ENCODE data around the gene POM121L2. TPM values are rescaled to one million over a fixed set of nuclear protein-coding genes. Genes with fewer than 3 reads are reported as not detected.

POM121L2 gene
- total and polyA plus RNA-seq, 4 donors, result not detected

GRCh38 chr6:27280540-27281000 lies 31.5 kb downstream of the POM121L2 start:
- H3K9ac ChIP-seq (ENCODE audit: low read depth in 1 of 2, low read length in 2 of 2), result no peak overlapping the region
- TF ChIP-seq CTCF (IDR thresholded peaks at IDR 0.05; ENCODE audit: low read depth, low read length, missing input control) (no peak), ZBTB33 (IDR thresholded peaks at IDR 0.05) (no peak), JUND (IDR thresholded peaks at IDR 0.05) (no peak), EGR1 (IDR thresholded peaks at IDR 0.05; ENCODE audit: low read depth in 2 of 2) (no peak), FOXA2 (IDR thresholded peaks at IDR 0.05) (no peak), TAF1 (conservative IDR thresholded peaks at IDR 0.05) (no peak), RAD21 (IDR thresholded peaks at IDR 0.05) (no peak)
- no peaks in the 10 kb centered on the region for H3K36me3 ChIP-seq (ENCODE audit: control insufficient read depth in 4 of 4, insufficient read depth in 3 of 4, low read depth in 1 of 4, low read length in 3 of 4)
- H3K4me1 ChIP-seq (ENCODE audit: control insufficient read depth in 4 of 4, insufficient read depth in 4 of 4, low read length in 3 of 4), result no peaks in the 10 kb centered on the region
- H3K9me3 ChIP-seq (ENCODE audit: control insufficient read depth in 4 of 4, low read length in 3 of 4), result peaks cover 3 to 32% (median 6%) of the 10 kb centered on the region in 4 donors
- DNase-seq (ENCODE audit: low spot score), result no peak
- H3K4me3 ChIP-seq (ENCODE audit: low read depth in 1 of 3, low read length in 3 of 3), result no peak overlapping the region
- 7% methylated on average over 9 of the region's 9 CpGs for WGBS
- no peak overlapping the region for H3K27ac ChIP-seq (ENCODE audit: low read depth in 1 of 2, low read length in 2 of 2)
- peaks cover 3 to 18% (median 17%) of the 10 kb centered on the region in 4 donors for H3K27me3 ChIP-seq (ENCODE audit: control insufficient read depth in 4 of 4, insufficient read depth in 4 of 4, low read length in 3 of 4)

- H3K27me3 ChIP-seq (ENCODE audit: control insufficient read depth in 4 of 4, insufficient read depth in 4 of 4, low read length in 3 of 4), result peaks cover 3 to 18% (median 17%) of the 10 kb centered on the region in 4 donors
- 3% methylated on average over 17 of the region's 17 CpGs for WGBS
- no peak for DNase-seq (ENCODE audit: low spot score)
- H3K9ac ChIP-seq (ENCODE audit: low read depth in 1 of 2, low read length in 2 of 2), result no peak overlapping the region
- H3K9me3 ChIP-seq (ENCODE audit: control insufficient read depth in 4 of 4, low read length in 3 of 4), result peaks cover 3 to 28% (median 6%) of the 10 kb centered on the region in 4 donors
- no peaks in the 10 kb centered on the region for H3K36me3 ChIP-seq (ENCODE audit: control insufficient read depth in 4 of 4, insufficient read depth in 3 of 4, low read depth in 1 of 4, low read length in 3 of 4)
- TF ChIP-seq RAD21 (IDR thresholded peaks at IDR 0.05), result no peak
- TF ChIP-seq ATF3 (IDR thresholded peaks at IDR 0.05), result peak; percentile 98
- no peak for TF ChIP-seq RXRA (IDR thresholded peaks at IDR 0.05)
- TF ChIP-seq YY1 (IDR thresholded peaks at IDR 0.05), result no peak
- no peak for TF ChIP-seq GABPA (IDR thresholded peaks at IDR 0.05 in 1 of 2, conservative IDR thresholded peaks at IDR 0.05 in 1 of 2)
- H3K4me3 ChIP-seq (ENCODE audit: low read depth in 1 of 3, low read length in 3 of 3), result no peak overlapping the region
- H3K4me1 ChIP-seq (ENCODE audit: control insufficient read depth in 4 of 4, insufficient read depth in 4 of 4, low read length in 3 of 4), result no peaks in the 10 kb centered on the region
- no peak overlapping the region for H3K27ac ChIP-seq (ENCODE audit: low read depth in 1 of 2, low read length in 2 of 2)
These were observed 32.0 kb downstream of the POM121L2 start for GRCh38 chr6:27280064-27280539.

- Histone ChIP-seq H3K4me1 (ENCODE audit: control insufficient read depth in 4 of 4, insufficient read depth in 4 of 4, low read length in 3 of 4) (no peaks in the 10 kb centered on the region), H3K27ac (ENCODE audit: low read depth in 1 of 2, low read length in 2 of 2) (no peak overlapping the region), H3K36me3 (ENCODE audit: control insufficient read depth in 4 of 4, insufficient read depth in 3 of 4, low read depth in 1 of 4, low read length in 3 of 4) (no peaks in the 10 kb centered on the region), H3K9me3 (ENCODE audit: control insufficient read depth in 4 of 4, low read length in 3 of 4) (peaks cover 3 to 28% (median 6%) of the 10 kb centered on the region in 4 donors), H3K4me3 (ENCODE audit: low read depth in 1 of 3, low read length in 3 of 3) (no peak overlapping the region), H3K9ac (ENCODE audit: low read depth in 1 of 2, low read length in 2 of 2) (no peak overlapping the region), H3K27me3 (ENCODE audit: control insufficient read depth in 4 of 4, insufficient read depth in 4 of 4, low read length in 3 of 4) (peaks cover 3 to 22% (median 18%) of the 10 kb centered on the region in 4 donors)
- no peak for DNase-seq (ENCODE audit: low spot score)
- 8% methylated on average over 24 of the region's 24 CpGs for WGBS
- TF ChIP-seq YY1 (IDR thresholded peaks at IDR 0.05), result no peak
- no peak for TF ChIP-seq FOXA1 (IDR thresholded peaks at IDR 0.05)
- TF ChIP-seq REST (IDR thresholded peaks at IDR 0.05), result no peak
- no peak for TF ChIP-seq MAX (IDR thresholded peaks at IDR 0.05)
- TF ChIP-seq GABPA (IDR thresholded peaks at IDR 0.05 in 1 of 2, conservative IDR thresholded peaks at IDR 0.05 in 1 of 2), result no peak
- no peak for TF ChIP-seq EGR1 (IDR thresholded peaks at IDR 0.05; ENCODE audit: low read depth in 2 of 2)
- TF ChIP-seq RXRA (IDR thresholded peaks at IDR 0.05), result no peak
- no peak for TF ChIP-seq HNF4G (IDR thresholded peaks at IDR 0.05)
- no peak for TF ChIP-seq TAF1 (conservative IDR thresholded peaks at IDR 0.05)
- no peak for TF ChIP-seq JUND (IDR thresholded peaks at IDR 0.05)
- TF ChIP-seq NR2F2 (IDR thresholded peaks at IDR 0.05), result no peak
- no peak for TF ChIP-seq RAD21 (IDR thresholded peaks at IDR 0.05)
- no peak for TF ChIP-seq ATF3 (IDR thresholded peaks at IDR 0.05)
- no peak for TF ChIP-seq SP1 (IDR thresholded peaks at IDR 0.05)
- no peak for TF ChIP-seq FOXA2 (IDR thresholded peaks at IDR 0.05)
These were observed 32.5 kb downstream of the POM121L2 start for GRCh38 chr6:27279513-27280063.
